ENCODE measurements around the gene BCL11A. TPM values are rescaled to one million over a fixed set of nuclear protein-coding genes. Genes with fewer than 3 reads are reported as not detected.

The BCL11A gene
- total and polyA plus RNA-seq, 2 experiments from 2014 or later = 57.5 to 77.6 TPM

- H3F3A ChIP-seq (replicated peaks; ENCODE audit: low read depth) = no peaks in the 10 kb centered on the region
- H3K36me3 ChIP-seq (ENCODE audit: insufficient read depth) = peaks cover 14% of the 10 kb centered on the region; the same call in 1 of the 2 replicates
- no peak overlapping the region for H2AFZ ChIP-seq
- H3K4me2 ChIP-seq = no peak overlapping the region
- no peaks in the 10 kb centered on the region; the same call in 2 of the 3 replicates for H3K9me3 Mint-ChIP-seq
- H3K27me3 ChIP-seq (ENCODE audit: insufficient read depth) = no peaks in the 10 kb centered on the region
- TF ChIP-seq STAT1 (IDR thresholded peaks at IDR 0.05; ENCODE audit: unreplicated experiment) = no peak
- peaks cover 58% of the 10 kb centered on the region for H3K4me1 ChIP-seq (ENCODE audit: insufficient read depth)
- H3K36me3 Mint-ChIP-seq (ENCODE audit: low read depth) = peaks cover 56% of the 10 kb centered on the region
- H3K4me3 Mint-ChIP-seq = no peak overlapping the region; the same call in 2 of the 3 replicates
- H3K4me3 ChIP-seq = no peak overlapping the region
- H3K4me1 Mint-ChIP-seq = peaks cover 73% of the 10 kb centered on the region
- no peak overlapping the region for H3K27ac Mint-ChIP-seq
- ATAC-seq (no peak), DNase-seq (ENCODE audit: low spot score) (no peak)
- H3K9me2 ChIP-seq (ENCODE audit: insufficient read depth) = no peaks in the 10 kb centered on the region
- peaks cover 100% of the 10 kb centered on the region for H3K79me2 ChIP-seq (replicated peaks; ENCODE audit: insufficient read depth)
- H3K27me3 Mint-ChIP-seq (ENCODE audit: insufficient read depth, low read depth, poor library complexity) = no peaks in the 10 kb centered on the region
- peaks cover 36% of the 10 kb centered on the region for H4K20me1 ChIP-seq (replicated peaks; ENCODE audit: insufficient read depth)
- peak overlapping the region; percentile 65 for H3K27ac ChIP-seq (ENCODE audit: low read depth)
Measured at GRCh38 chr2:60544954-60545560, 8.4 kb downstream of the BCL11A start.

- Histone ChIP-seq H3K79me2 (replicated peaks; ENCODE audit: insufficient read depth) (peaks cover 100% of the 10 kb centered on the region), H2AFZ (no peak overlapping the region), H3K4me2 (no peak overlapping the region), H3K36me3 (ENCODE audit: insufficient read depth) (peaks cover 14% of the 10 kb centered on the region; the same call in 1 of the 2 replicates), H3K27me3 (ENCODE audit: insufficient read depth) (no peaks in the 10 kb centered on the region), H3K4me1 (ENCODE audit: insufficient read depth) (peaks cover 68% of the 10 kb centered on the region), H3F3A (replicated peaks; ENCODE audit: low read depth) (no peaks in the 10 kb centered on the region), H3K27ac (ENCODE audit: low read depth) (peak overlapping the region; percentile 65), H3K9me2 (ENCODE audit: insufficient read depth) (no peaks in the 10 kb centered on the region), H4K20me1 (replicated peaks; ENCODE audit: insufficient read depth) (peaks cover 46% of the 10 kb centered on the region), H3K4me3 (no peak overlapping the region)
- Mint-ChIP-seq H3K4me1 (peaks cover 81% of the 10 kb centered on the region), H3K4me3 (no peak overlapping the region), H3K27me3 (ENCODE audit: insufficient read depth, low read depth, poor library complexity) (no peaks in the 10 kb centered on the region), H3K27ac (peak overlapping the region; percentile 79), H3K9me3 (no peaks in the 10 kb centered on the region), H3K36me3 (ENCODE audit: low read depth) (peaks cover 56% of the 10 kb centered on the region)
- ATAC-seq = no peak; the same call in 2 of the 3 replicates
- TF ChIP-seq STAT1 (IDR thresholded peaks at IDR 0.05; ENCODE audit: unreplicated experiment) = no peak
- no peak for TF ChIP-seq ZNF114 (CRISPR knock-in tag; IDR thresholded peaks at IDR 0.05)
- no peak for TF ChIP-seq EZH2phosphoT487 (IDR thresholded peaks at IDR 0.05; ENCODE audit: unreplicated experiment)
- TF ChIP-seq ZNF331 (CRISPR knock-in tag; IDR thresholded peaks at IDR 0.05; ENCODE audit: low read depth) = no peak
- TF ChIP-seq EZH2 (IDR thresholded peaks at IDR 0.05; ENCODE audit: low read depth, unreplicated experiment) = no peak
- TF ChIP-seq REST (IDR thresholded peaks at IDR 0.05; ENCODE audit: unreplicated experiment) = no peak
- TF ChIP-seq ETS1 (IDR thresholded peaks at IDR 0.05) = no peak
- TF ChIP-seq POLR2AphosphoS5 (IDR thresholded peaks at IDR 0.05; ENCODE audit: low read depth) = no peak
- TF ChIP-seq CTCF (conservative IDR thresholded peaks at IDR 0.05; ENCODE audit: low read depth in 2 of 2) = no peak
- no peak for TF ChIP-seq NANOG (IDR thresholded peaks at IDR 0.05; ENCODE audit: borderline replicate concordance)
- DNase-seq (ENCODE audit: low spot score) = peak; percentile 54
Measured at GRCh38 chr2:60544062-60544461, 9.4 kb downstream of the BCL11A start.

Measured in GM23338 (cell line).